ENCODE results near the gene NAALADL1.

DNA sequence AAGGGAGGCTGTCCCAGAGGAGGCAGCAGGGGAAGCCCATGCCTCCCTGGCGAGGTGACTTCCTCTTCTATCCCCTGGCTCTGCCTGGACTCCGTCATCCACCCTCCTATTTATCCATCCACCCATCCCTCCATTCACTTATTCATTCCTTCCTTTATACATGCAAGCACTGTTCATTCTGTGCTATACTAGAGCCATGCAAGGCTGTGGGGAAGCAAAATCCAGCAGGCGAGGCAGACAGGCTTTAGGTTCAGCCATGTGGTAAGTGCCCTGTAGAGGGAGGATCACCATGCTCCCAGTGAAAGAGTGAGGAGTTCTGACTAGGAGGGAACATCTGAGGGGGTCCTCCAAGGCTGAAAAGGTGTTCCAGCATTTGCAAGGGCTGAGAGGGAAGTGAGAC lies 1.2 kb upstream of the NAALADL1 start:
- TF ChIP-seq EP300 (IDR thresholded peaks at IDR 0.05) = no peak
- TF ChIP-seq, protein P1, sequence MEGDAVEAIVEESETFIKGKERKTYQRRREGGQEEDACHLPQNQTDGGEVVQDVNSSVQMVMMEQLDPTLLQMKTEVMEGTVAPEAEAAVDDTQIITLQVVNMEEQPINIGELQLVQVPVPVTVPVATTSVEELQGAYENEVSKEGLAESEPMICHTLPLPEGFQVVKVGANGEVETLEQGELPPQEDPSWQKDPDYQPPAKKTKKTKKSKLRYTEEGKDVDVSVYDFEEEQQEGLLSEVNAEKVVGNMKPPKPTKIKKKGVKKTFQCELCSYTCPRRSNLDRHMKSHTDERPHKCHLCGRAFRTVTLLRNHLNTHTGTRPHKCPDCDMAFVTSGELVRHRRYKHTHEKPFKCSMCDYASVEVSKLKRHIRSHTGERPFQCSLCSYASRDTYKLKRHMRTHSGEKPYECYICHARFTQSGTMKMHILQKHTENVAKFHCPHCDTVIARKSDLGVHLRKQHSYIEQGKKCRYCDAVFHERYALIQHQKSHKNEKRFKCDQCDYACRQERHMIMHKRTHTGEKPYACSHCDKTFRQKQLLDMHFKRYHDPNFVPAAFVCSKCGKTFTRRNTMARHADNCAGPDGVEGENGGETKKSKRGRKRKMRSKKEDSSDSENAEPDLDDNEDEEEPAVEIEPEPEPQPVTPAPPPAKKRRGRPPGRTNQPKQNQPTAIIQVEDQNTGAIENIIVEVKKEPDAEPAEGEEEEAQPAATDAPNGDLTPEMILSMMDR (IDR thresholded peaks at IDR 0.05) = no peak
